IMR-90 (cell line): ENCODE measurements around the gene S100A5. TPM values are rescaled to one million over a fixed set of nuclear protein-coding genes. Genes with fewer than 3 reads are reported as not detected.
"Not testable (repeated sequence)": the region's sequence is repeated elsewhere in the genome, so short reads cannot be mapped to it uniquely, and the experiment has no call there.

Source experiments
- ATAC-seq: fragments of 200-7000 bp; cut with Tn5 transposase; 2 replicates; pipeline ENCODE4 v1.9.1; 2020; ENCODE audit warnings: low read depth, mild to moderate bottlenecking, moderate library complexity
- BruUV-seq: library from RNA; stranded (reverse); fragments of 400-500 nt; replicated peaks from 2 replicates; lab custom pipeline; 2021; lab: Mats Ljungman, UMichigan
- CTCF ChIA-PET: fragments of 300-600 bp; formaldehyde crosslinking; extraction: SDS; loops from one replicate; lab custom pipeline; 2021; ENCODE audit warnings: antibody characterized with exemption; lab: Yijun Ruan, JAX
- POLR2A ChIA-PET: fragments of 300-600 bp; sonication (Branson Sonifier 250); formaldehyde crosslinking; loops from one replicate; lab custom pipeline; 2022; ENCODE audit warnings: antibody characterized with exemption; ENCODE audit not compliant: unreplicated experiment; lab: Charles Lee
- DNase-seq: peaks from one replicate; pipeline ENCODE4 v3.0.0; 2013
- H2AFZ ChIP-seq: replicated peaks from 2 replicates; pipeline ENCODE3; 2013; ENCODE audit warnings: low read length, mild to moderate bottlenecking; ENCODE audit not compliant: poor library complexity
- H2AK5ac ChIP-seq: 2 replicates; pipeline ENCODE4 v1.6.1; 2013; ENCODE audit warnings: low read depth, low read length, inconsistent platforms
- H2AK9ac ChIP-seq: replicated peaks from 2 replicates; pipeline ENCODE3; 2013; ENCODE audit warnings: mild to moderate bottlenecking, low read depth, low read length, moderate library complexity; ENCODE audit not compliant: poor library complexity
- H2BK120ac ChIP-seq: 2 replicates; pipeline ENCODE4 v1.6.1; 2013; ENCODE audit warnings: low read depth, low read length, inconsistent platforms
- H2BK15ac ChIP-seq: 3 replicates; pipeline ENCODE4 v1.6.1; 2013; ENCODE audit warnings: low read depth, low read length, inconsistent platforms
- H2BK20ac ChIP-seq: 2 replicates; pipeline ENCODE4 v1.6.1; 2013; ENCODE audit warnings: low read depth, mild to moderate bottlenecking, inconsistent platforms, low read length, moderate library complexity
- H2BK5ac ChIP-seq: 2 replicates; pipeline ENCODE4 v1.6.1; 2013; ENCODE audit warnings: mild to moderate bottlenecking, low read depth, low read length, inconsistent platforms; ENCODE audit not compliant: poor library complexity, severe bottlenecking
- H3K14ac ChIP-seq: replicated peaks from 2 replicates; pipeline ENCODE4 v1.6.1; 2013; ENCODE audit warnings: low read depth, low read length, inconsistent platforms
- H3K18ac ChIP-seq: 2 replicates; pipeline ENCODE4 v1.6.1; 2013; ENCODE audit warnings: low read depth, low read length, control low read depth
- H3K23ac ChIP-seq: 2 replicates; pipeline ENCODE4 v1.6.1; 2013; ENCODE audit warnings: low read depth, low read length, inconsistent platforms
- H3K27ac ChIP-seq: 2 replicates; pipeline ENCODE4 v1.5.1; 2013; ENCODE audit warnings: mild to moderate bottlenecking, control low read depth, low read length; ENCODE audit not compliant: insufficient read depth
- H3K27me3 ChIP-seq: 2 replicates; pipeline ENCODE4 v1.6.1; 2013; ENCODE audit warnings: low read length; ENCODE audit not compliant: control insufficient read depth, insufficient read depth
- H3K36me3 ChIP-seq: 2 replicates; pipeline ENCODE4 v1.6.1; 2013; ENCODE audit warnings: low read length, mixed read lengths; ENCODE audit not compliant: control insufficient read depth, insufficient read depth
- H3K4ac ChIP-seq: 2 replicates; pipeline ENCODE4 v1.6.1; 2013; ENCODE audit warnings: low read depth, low read length, inconsistent platforms
- H3K4me1 ChIP-seq: 2 replicates; pipeline ENCODE4 v1.6.1; 2013; ENCODE audit warnings: low read length, mixed read lengths; ENCODE audit not compliant: control insufficient read depth, insufficient read depth
- H3K4me2 ChIP-seq: 2 replicates; pipeline ENCODE4 v1.6.1; 2013; ENCODE audit warnings: low read depth, mild to moderate bottlenecking, control low read depth, low read length, moderate library complexity
- H3K4me3 ChIP-seq: 2 replicates; pipeline ENCODE4 v1.5.1; 2013; ENCODE audit warnings: low read depth, mild to moderate bottlenecking, control low read depth, low read length, moderate library complexity; ENCODE audit not compliant: insufficient read depth
- H3K56ac ChIP-seq: 2 replicates; pipeline ENCODE4 v1.6.1; 2013; ENCODE audit warnings: low read length, inconsistent platforms; ENCODE audit not compliant: insufficient read depth; ENCODE audit errors: extremely low read depth
- H3K79me1 ChIP-seq, 2 experiments: 2 replicates each; pipeline ENCODE4 v1.6.1; 2013; ENCODE audit warnings: low read length in 2 of 2, inconsistent platforms in 1 of 2, low read depth in 1 of 2
- H3K9ac ChIP-seq: 2 replicates; pipeline ENCODE4 v1.6.1; 2013; ENCODE audit warnings: low read depth, low read length, control low read depth
- H3K9me1 ChIP-seq: 2 replicates; pipeline ENCODE4 v1.6.1; 2013; ENCODE audit warnings: low read length, inconsistent platforms; ENCODE audit not compliant: insufficient read depth
- H3K9me3 ChIP-seq: 2 replicates; pipeline ENCODE4 v1.6.1; 2013; ENCODE audit warnings: low read length; ENCODE audit not compliant: control insufficient read depth, insufficient read depth
- H4K20me1 ChIP-seq: 2 replicates; pipeline ENCODE4 v1.6.1; 2013; ENCODE audit warnings: low read length, inconsistent platforms; ENCODE audit not compliant: insufficient read depth
- H4K5ac ChIP-seq: 2 replicates; pipeline ENCODE4 v1.6.1; 2013; ENCODE audit warnings: mild to moderate bottlenecking, low read depth, low read length, control low read depth
- H4K8ac ChIP-seq, 2 experiments: 2 replicates each; pipeline ENCODE4 v1.6.1; 2013; ENCODE audit warnings: low read depth in 2 of 2, low read length in 2 of 2, control low read depth in 1 of 2, inconsistent platforms in 1 of 2
- H4K91ac ChIP-seq: 2 replicates; pipeline ENCODE4 v1.6.1; 2013; ENCODE audit warnings: low read depth, low read length, inconsistent platforms; ENCODE audit not compliant: insufficient read depth
- CEBPB ChIP-seq: IDR thresholded peaks from 2 replicates; pipeline ENCODE4 v1.6.1; 2012; ENCODE audit warnings: low read depth, low read length, improper control_type of control experiment
- CHD1 ChIP-seq: IDR thresholded peaks from 2 replicates; pipeline ENCODE4 v1.6.1; 2012; ENCODE audit warnings: low read depth, low read length, improper control_type of control experiment
- MAFK ChIP-seq: IDR thresholded peaks from 2 replicates; pipeline ENCODE4 v1.6.1; 2012; ENCODE audit warnings: low read depth, low read length, improper control_type of control experiment
- MXI1 ChIP-seq: IDR thresholded peaks from 2 replicates; pipeline ENCODE4 v1.6.1; 2012; ENCODE audit warnings: low read depth, mild to moderate bottlenecking, low read length, moderate library complexity, borderline replicate concordance
- RAD21 ChIP-seq: IDR thresholded peaks from 2 replicates; pipeline ENCODE4 v1.6.1; 2012; ENCODE audit warnings: low read length, improper control_type of control experiment
- RFX5 ChIP-seq: IDR thresholded peaks from 2 replicates; pipeline ENCODE4 v1.8.0; 2012; ENCODE audit warnings: low read depth, mild to moderate bottlenecking, low read length, moderate library complexity
- WGBS, 2 experiments: methylation state at CpG; one replicate each; pipeline versions ENCODE4 v1.1.5 to v1.1.7; 2013; ENCODE audit warnings: missing lambda C conversion rate in 2 of 2; ENCODE audit not compliant: insufficient read length in 1 of 2; ENCODE audit errors: extremely low coverage in 2 of 2; 5-methylcytosine and 5-hydroxymethylcytosine counted together
- dilution Hi-C: fragments of 300-500 bp; cut with HindIII; formaldehyde crosslinking; loops from one replicate; pipeline ENCODE4 v1.14.3; 2018; ENCODE audit warnings: low sequenced_read_pairs; ENCODE audit not compliant: unreplicated experiment
- in situ Hi-C: fragments of 300-500 bp; cut with MboI; formaldehyde crosslinking; loops from 3 replicates; pipeline ENCODE4 v1.14.3; 2019; ENCODE audit warnings: low sequenced_read_pairs, inconsistent platforms, mixed read lengths
- intact Hi-C: fragments of 100-400 bp; cut with micrococcal nuclease; formaldehyde crosslinking; loops from 2 replicates; pipeline ENCODE4 v1.10.0; 2022
- polyA plus RNA-seq, 3 experiments: library from polyadenylated mRNA; depleted of rRNA; stranded (reverse); fragments of >200 nt; gene quantifications; 2 replicates each; pipeline ENCODE4 v1.2.3, GENCODE V29; 2012; ENCODE audit warnings: low replicate concordance in 1 of 3
- total RNA-seq: library from RNA; depleted of rRNA; stranded (reverse); fragments of >200 nt; gene quantifications from 2 replicates; pipeline ENCODE4 v1.2.3, GENCODE V29; 2012

S100A5 gene
- total and polyA plus RNA-seq, 2 of the 4 experiments (the other 2 are of a cell fraction): 0.27 TPM; not detected in 1

- TF ChIP-seq MAFK (no peak), MXI1 (no peak), RFX5 (no peak), RAD21 (no peak), CHD1 (no peak), CEBPB (no peak)
Measured at GRCh38 chr1:153588482-153588881, 47.7 kb upstream of the S100A5 start (continued).

- BruUV-seq, H3K4me1 ChIP-seq, H3K56ac ChIP-seq, in situ Hi-C loops, H3K9ac ChIP-seq, H3K9me1 ChIP-seq, H3K4ac ChIP-seq, intact Hi-C loops, H3K4me2 ChIP-seq, H3K23ac ChIP-seq, H4K5ac ChIP-seq, H3K9me3 ChIP-seq, H4K91ac ChIP-seq, H2AFZ ChIP-seq, CTCF ChIA-PET, H2BK120ac ChIP-seq, H2AK5ac ChIP-seq, H3K4me3 ChIP-seq, H3K79me1 ChIP-seq, H2BK20ac ChIP-seq, H2AK9ac ChIP-seq, DNase-seq, H3K27ac ChIP-seq, H4K8ac ChIP-seq, H3K27me3 ChIP-seq, H4K20me1 ChIP-seq, H3K18ac ChIP-seq, dilution Hi-C loops, H3K36me3 ChIP-seq, H2BK5ac ChIP-seq, H2BK15ac ChIP-seq, H3K14ac ChIP-seq: not testable (repeated sequence)
- 91% methylated on average over 6 of the region's 10 CpGs; no CpG with 5 or more reads in 1 of the 2 experiments for WGBS, 2 experiments
- POLR2A ChIA-PET: interaction anchor here (0.6 kb wide), 1 partner anchor 46 kb away, joined by 3 read pairs; no protein-coding TSS in a partner anchor
- 0 out of 2 replicates have a peak, but pooled peaks have one; percentile 14 for ATAC-seq
Measured at GRCh38 chr1:153588033-153588432, 47.3 kb upstream of the S100A5 start.
